Vagina (tissue), 2 donors: ENCODE measurements around the gene EHMT2. TPM values are rescaled to one million over a fixed set of nuclear protein-coding genes. Genes with fewer than 3 reads are reported as not detected.

Source experiments
- DNase-seq, 2 donors: peaks; one replicate each; pipeline ENCODE4 v3.0.0-alpha.2; 2017; ENCODE audit errors: extremely low spot score in 2 of 2
- H3K27ac ChIP-seq: fragments of 200-600 bp; sonication (generic); one replicate; pipeline ENCODE4 v1.5.1; 2019
- H3K27me3 ChIP-seq: fragments of 200-600 bp; sonication (generic); one replicate; pipeline ENCODE4 v1.5.1; 2019
- H3K36me3 ChIP-seq, 2 donors: fragments of 200-600 bp; sonication (generic); one replicate each; pipeline ENCODE4 v1.5.1; 2017 to 2019
- H3K4me1 ChIP-seq: fragments of 200-600 bp; sonication (generic); one replicate; pipeline ENCODE4 v1.5.1; 2019
- H3K4me3 ChIP-seq, 2 donors: fragments of 200-600 bp; sonication (generic); 1 replicate in 1 of 2; 2 replicates in 1 of 2; pipeline ENCODE4 v1.5.1; 2016 to 2019
- H3K9me3 ChIP-seq: fragments of 200-600 bp; sonication (generic); one replicate; pipeline ENCODE4 v1.5.1; 2019
- CTCF ChIP-seq, 3 experiments: fragments of 450-650 bp in 2 of 3; fragments of 200-600 bp in 1 of 3; sonication (generic) in 1 of 3; IDR thresholded peaks; one replicate each; pipeline ENCODE4 v1.5.1; 2017 to 2019; ENCODE audit warnings: antibody characterized with exemption in 3 of 3, mild to moderate bottlenecking in 2 of 3, moderate library complexity in 2 of 3
- POLR2A ChIP-seq, 2 donors: fragments of 450-650 bp; IDR thresholded peaks; one replicate each; pipeline ENCODE4 v1.6.1; 2017; ENCODE audit warnings: antibody characterized with exemption in 2 of 2, mild to moderate bottlenecking in 2 of 2, moderate library complexity in 2 of 2
- POLR2AphosphoS5 ChIP-seq, 2 donors: sonication (generic); formaldehyde crosslinking; IDR thresholded peaks; one replicate each; pipeline ENCODE4 v1.9.0; 2017; ENCODE audit warnings: antibody characterized with exemption in 2 of 2, mild to moderate bottlenecking in 2 of 2, low read depth in 1 of 2; ENCODE audit not compliant: insufficient read depth in 1 of 2
- intact Hi-C: fragments of 100-400 bp; cut with DNase I; formaldehyde crosslinking; loops from one replicate; pipeline ENCODE4 v1.15.1; 2023
- total RNA-seq: library from RNA; depleted of rRNA; stranded (reverse); fragments of >200 nt; gene quantifications from one replicate; pipeline ENCODE4 v1.2.3, GENCODE V29; 2016

EHMT2 gene
- total RNA-seq, 1 donor from 2014 or later: 45.2 TPM

DNA sequence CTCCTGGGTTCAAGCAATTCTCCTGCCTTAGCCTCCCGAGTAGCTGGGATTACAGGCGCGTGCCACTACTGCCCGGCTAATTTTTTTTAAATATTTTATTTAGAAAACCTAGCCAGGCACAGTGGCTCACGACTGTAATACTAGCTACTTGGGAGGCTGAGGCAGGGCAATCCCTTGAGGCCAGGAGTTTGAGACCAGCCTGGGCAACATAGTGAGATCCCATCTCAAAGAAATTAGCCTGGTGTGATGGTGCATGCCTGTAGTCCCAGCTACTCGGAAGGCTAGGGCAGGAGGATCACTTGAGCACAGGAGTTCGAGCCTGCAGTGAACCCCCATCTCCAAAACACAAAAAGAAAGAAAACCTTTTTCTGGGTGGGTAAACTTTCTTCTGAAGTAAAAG, 21.1 kb downstream of the EHMT2 start:
- no peaks in the 10 kb centered on the region for H3K4me1 ChIP-seq
- intact Hi-C loops: no loop called here
- H3K27ac ChIP-seq: no peak overlapping the region
- no peak for DNase-seq
- TF ChIP-seq POLR2A (IDR thresholded peaks at IDR 0.05) (no peak), POLR2AphosphoS5 (IDR thresholded peaks at IDR 0.05; ENCODE audit: insufficient read depth in 1 of 2, low read depth in 1 of 2) (no peak)
- no peaks in the 10 kb centered on the region for H3K9me3 ChIP-seq
- H3K36me3 ChIP-seq: peaks cover 0 to 20% of the 10 kb centered on the region in 2 donors
- no peak overlapping the region for H3K4me3 ChIP-seq
- H3K27me3 ChIP-seq: no peaks in the 10 kb centered on the region

DNA sequence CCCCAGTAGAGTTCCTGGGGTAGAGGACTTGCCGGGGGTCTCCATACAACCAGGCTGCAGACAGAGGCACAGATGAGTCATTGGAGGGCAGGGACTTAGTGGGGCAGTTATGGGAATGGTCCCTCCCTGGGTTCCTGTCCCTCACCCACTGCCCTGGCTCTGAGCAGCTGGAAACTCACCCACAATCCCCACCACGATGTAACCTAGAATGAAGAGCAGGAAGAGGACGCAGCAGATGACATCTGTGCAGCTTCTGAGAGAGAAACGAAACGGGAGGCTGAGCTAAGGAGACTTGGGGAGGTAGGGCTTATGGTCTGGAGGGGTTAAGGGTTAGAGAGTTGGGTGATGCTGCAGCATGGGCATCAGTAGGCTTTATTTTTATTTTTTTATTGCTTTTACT, 21.6 kb downstream of the EHMT2 start:
- H3K9me3 ChIP-seq: no peaks in the 10 kb centered on the region
- H3K27me3 ChIP-seq: no peaks in the 10 kb centered on the region
- intact Hi-C loops: no loop called here
- no peak overlapping the region for H3K27ac ChIP-seq
- peaks cover 3% of the 10 kb centered on the region for H3K4me1 ChIP-seq
- H3K36me3 ChIP-seq: peaks cover 0 to 16% of the 10 kb centered on the region in 2 donors
- no peak overlapping the region for H3K4me3 ChIP-seq
- peak in 1 of 2 donors; percentile 82 for DNase-seq
- TF ChIP-seq POLR2AphosphoS5 (IDR thresholded peaks at IDR 0.05; ENCODE audit: insufficient read depth in 1 of 2, low read depth in 1 of 2) (no peak), CTCF (IDR thresholded peaks at IDR 0.05) (no peak), POLR2A (IDR thresholded peaks at IDR 0.05) (no peak)

DNA sequence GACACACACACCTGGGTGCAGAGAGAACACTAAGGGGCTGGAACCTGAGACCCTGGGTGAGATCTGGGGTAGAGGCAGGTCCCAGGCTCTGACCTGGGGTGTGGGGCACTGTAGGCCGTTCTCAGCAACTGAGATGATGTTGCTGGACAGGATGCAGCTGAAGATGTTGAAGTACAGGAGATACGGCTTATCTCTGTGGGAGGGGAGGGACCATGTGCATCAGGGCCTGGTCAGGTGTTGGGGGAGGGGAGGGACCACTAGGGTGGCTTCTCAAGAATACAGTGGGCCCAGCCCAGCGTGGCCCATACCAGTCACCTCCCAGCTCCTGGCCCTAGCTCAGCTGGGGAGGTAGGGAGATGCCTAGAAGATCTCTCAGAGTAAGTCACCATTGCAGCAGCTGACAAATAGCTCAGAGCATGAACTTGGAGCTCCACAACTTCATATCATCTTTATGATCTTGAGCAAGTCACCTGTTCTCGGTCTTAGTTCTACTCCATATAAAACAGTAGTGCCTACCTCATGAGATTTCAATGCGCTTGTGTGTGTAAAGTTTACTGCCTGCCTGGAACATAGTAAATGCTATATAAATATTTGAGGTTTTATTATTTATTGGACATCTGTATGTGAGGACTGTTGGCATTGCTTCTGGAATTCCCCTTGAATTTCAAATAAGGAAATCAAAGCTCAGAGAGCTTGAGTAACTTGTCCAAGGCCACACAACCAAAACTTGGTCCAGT, 22.5 kb downstream of the EHMT2 start:
- no peaks in the 10 kb centered on the region for H3K27me3 ChIP-seq
- H3K27ac ChIP-seq: no peak overlapping the region
- intact Hi-C loops: no loop called here
- H3K4me1 ChIP-seq: peaks cover 8% of the 10 kb centered on the region
- H3K9me3 ChIP-seq: no peaks in the 10 kb centered on the region
- H3K4me3 ChIP-seq: no peak overlapping the region
- TF ChIP-seq POLR2AphosphoS5 (IDR thresholded peaks at IDR 0.05; ENCODE audit: insufficient read depth in 1 of 2, low read depth in 1 of 2) (no peak), CTCF (IDR thresholded peaks at IDR 0.05) (no peak), POLR2A (IDR thresholded peaks at IDR 0.05) (no peak)
- peaks cover 0 to 7% of the 10 kb centered on the region in 2 donors for H3K36me3 ChIP-seq
- no peak for DNase-seq

GRCh38 chr6:31874084-31874670, 23.3 kb downstream of the EHMT2 start:
- Histone ChIP-seq H3K27ac (no peak overlapping the region), H3K27me3 (no peaks in the 10 kb centered on the region), H3K4me3 (no peak overlapping the region), H3K36me3 (no peaks in the 10 kb centered on the region), H3K4me1 (peaks cover 8% of the 10 kb centered on the region), H3K9me3 (no peaks in the 10 kb centered on the region)
- intact Hi-C loops: no loop called here
- no peak for TF ChIP-seq CTCF (IDR thresholded peaks at IDR 0.05)
- TF ChIP-seq POLR2AphosphoS5 (IDR thresholded peaks at IDR 0.05; ENCODE audit: insufficient read depth in 1 of 2, low read depth in 1 of 2): no peak
- TF ChIP-seq POLR2A (IDR thresholded peaks at IDR 0.05): no peak
- DNase-seq: no peak

DNA sequence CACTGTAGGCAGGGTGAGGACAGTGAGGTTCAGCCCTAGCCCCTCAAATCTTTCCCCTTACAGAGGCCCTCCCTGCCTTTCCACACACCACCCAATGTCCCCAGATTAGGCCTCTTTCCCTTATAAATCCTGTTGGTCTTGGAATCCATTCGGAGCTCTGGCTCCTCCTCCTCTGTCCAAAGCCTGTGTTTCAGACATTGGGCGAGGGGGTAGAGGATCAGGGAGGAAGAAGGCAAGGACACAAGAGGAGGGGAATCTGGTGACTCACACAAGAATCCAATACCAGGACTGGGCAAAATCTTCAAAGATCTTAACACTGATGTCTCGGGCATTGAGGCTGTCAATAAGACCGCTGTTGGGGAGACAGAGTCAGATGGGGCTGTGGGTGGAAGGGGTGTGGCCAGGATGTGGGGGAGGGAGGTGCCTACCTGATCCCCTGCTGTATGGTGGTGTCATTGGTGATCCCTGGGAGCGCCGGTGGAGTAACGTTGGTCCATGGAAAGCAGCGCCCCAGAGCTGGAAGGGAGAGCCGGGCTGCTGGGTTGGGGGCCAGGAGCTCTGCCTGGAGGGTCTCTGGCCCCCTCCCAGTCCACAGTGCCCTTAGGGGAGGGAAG, 26.3 kb downstream of the EHMT2 start:
- no peak for DNase-seq
- H3K27me3 ChIP-seq: no peaks in the 10 kb centered on the region
- no peak overlapping the region for H3K4me3 ChIP-seq
- H3K27ac ChIP-seq: peak overlapping the region; percentile 39
- intact Hi-C loops: no loop called here
- H3K9me3 ChIP-seq: no peaks in the 10 kb centered on the region
- H3K36me3 ChIP-seq: no peaks in the 10 kb centered on the region
- TF ChIP-seq POLR2AphosphoS5 (IDR thresholded peaks at IDR 0.05; ENCODE audit: insufficient read depth in 1 of 2, low read depth in 1 of 2) (no peak), POLR2A (IDR thresholded peaks at IDR 0.05) (no peak), CTCF (IDR thresholded peaks at IDR 0.05) (no peak)
- H3K4me1 ChIP-seq: peaks cover 8% of the 10 kb centered on the region
